Subcutaneous abdominal adipose tissue (tissue), 5 donors: Measurements from ENCODE around the gene LUC7L3.
"Not testable (repeated sequence)": the region's sequence is repeated elsewhere in the genome, so short reads cannot be mapped to it uniquely, and the experiment has no call there.

Experiments
- H3K27ac ChIP-seq: one replicate; pipeline ENCODE4 v1.7.0; 2013; ENCODE audit warnings: low read depth, mild to moderate bottlenecking, inconsistent platforms, low read length, moderate library complexity
- H3K27me3 ChIP-seq, 5 donors: one replicate each; pipeline ENCODE4 v1.7.0; 2013; ENCODE audit warnings: low read length in 5 of 5, inconsistent platforms in 1 of 5; ENCODE audit not compliant: control insufficient read depth in 5 of 5, insufficient read depth in 4 of 5
- H3K36me3 ChIP-seq, 5 donors: one replicate each; pipeline ENCODE4 v1.7.0; 2013; ENCODE audit warnings: low read length in 5 of 5; ENCODE audit not compliant: control insufficient read depth in 5 of 5, insufficient read depth in 5 of 5
- H3K4me1 ChIP-seq, 5 donors: one replicate each; pipeline ENCODE4 v1.7.0; 2013; ENCODE audit warnings: low read length in 5 of 5, mild to moderate bottlenecking in 3 of 5, moderate library complexity in 1 of 5; ENCODE audit not compliant: control insufficient read depth in 5 of 5, insufficient read depth in 5 of 5
- H3K4me3 ChIP-seq, 5 donors: one replicate each; pipeline ENCODE4 v1.7.0; 2013; ENCODE audit warnings: low read length in 5 of 5, low read depth in 1 of 5
- H3K9ac ChIP-seq, 5 donors: one replicate each; pipeline ENCODE4 v1.7.0; 2013; ENCODE audit warnings: low read length in 5 of 5, mild to moderate bottlenecking in 4 of 5, moderate library complexity in 3 of 5
- H3K9me3 ChIP-seq, 5 donors: one replicate each; pipeline ENCODE4 v1.7.0; 2013; ENCODE audit warnings: low read length in 5 of 5; ENCODE audit not compliant: control insufficient read depth in 5 of 5
- donor health status: healthy.
- donor health status: healthy.
- donor health status: healthy.
- donor health status: healthy.
- donor health status: healthy.

The LUC7L3 gene

DNA sequence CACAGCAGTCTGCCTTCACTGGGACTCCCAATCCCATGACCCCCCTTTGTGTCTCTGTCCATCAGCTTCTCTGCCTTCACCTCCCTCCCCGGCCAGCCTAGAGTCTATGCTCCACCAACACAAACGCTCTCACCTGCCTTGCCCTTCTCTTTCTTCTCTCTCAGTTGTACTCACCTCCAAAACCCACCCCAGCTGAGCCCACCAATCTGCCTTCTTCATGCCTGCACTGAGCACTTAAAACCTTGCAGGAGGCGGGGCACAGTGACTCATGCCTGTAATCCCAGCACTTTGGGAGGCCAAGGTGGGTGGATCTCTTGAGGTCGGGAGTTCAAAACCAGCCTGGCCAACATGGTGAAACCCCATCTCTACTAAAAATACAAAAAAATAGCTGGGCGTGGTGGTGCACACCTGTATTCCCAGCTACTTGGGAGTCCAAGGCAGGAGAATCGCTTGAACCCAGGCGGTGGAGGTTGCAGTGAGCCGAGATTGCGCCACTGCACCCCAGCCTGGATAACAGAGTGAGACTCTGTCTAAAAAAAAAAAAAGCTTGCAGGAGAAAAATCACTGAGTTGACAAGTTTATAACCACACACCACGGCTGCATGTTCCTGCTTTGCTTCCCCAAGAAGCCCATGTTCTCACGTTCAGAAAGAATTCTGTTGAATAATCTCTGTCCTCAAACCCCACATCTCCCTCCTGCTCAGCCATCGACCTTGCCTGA is 38.7 kb upstream of the LUC7L3 start:
- not testable (repeated sequence) for H3K36me3 ChIP-seq, H3K27me3 ChIP-seq, H3K9ac ChIP-seq, H3K27ac ChIP-seq, H3K9me3 ChIP-seq
- Histone ChIP-seq H3K4me1 (peaks cover 0 to 13% (median 9%) of the 10 kb centered on the region in 5 donors), H3K4me3 (peak overlapping the region in 2 of 5 donors; percentile 28 to 47)

DNA sequence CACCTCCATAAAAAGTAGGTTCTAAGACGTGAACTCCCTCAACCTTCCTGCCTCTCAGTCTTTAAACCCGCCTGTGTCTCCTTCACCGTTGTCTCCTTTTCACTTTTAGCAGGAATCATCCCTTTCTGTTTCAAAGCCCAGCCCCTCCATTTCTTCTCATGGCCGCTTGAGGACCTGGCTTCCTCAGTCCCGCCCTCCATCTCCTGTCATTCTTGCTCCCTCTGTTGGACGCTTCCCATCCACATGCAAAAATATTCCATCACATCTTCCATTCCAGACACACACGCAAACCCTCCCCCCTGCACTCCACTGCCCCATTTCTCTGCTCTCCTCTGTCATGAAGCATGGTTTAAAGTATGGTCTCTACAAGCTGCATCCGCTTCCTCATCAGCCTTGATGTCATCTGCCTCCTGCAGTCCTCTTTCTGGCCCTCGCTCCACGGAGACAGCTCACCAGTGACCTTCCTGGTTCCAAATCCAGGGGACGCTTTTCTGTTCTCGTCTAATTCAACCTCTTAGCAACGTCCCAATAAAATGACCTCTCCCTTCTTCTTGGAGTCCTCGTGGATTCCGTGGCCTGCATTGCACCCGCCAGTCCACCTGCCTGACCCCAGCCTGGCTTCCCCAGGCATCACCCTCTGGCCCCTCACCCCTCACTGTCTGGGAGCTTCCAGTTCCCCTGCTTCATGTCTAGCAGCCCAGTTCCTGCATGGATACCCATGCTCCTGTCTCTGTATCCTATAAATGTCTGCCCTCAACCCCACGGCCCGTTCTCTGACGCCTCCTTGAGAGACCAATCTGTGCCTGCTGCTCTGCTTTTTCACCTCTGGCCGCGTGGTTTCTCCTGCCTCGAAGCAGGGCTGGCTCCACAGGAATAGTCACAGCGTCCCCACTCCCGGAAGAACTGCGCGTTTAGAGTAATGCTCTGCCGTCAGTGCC is 37.9 kb upstream of the LUC7L3 start:
- Histone ChIP-seq H3K9me3 (no peaks in the 10 kb centered on the region), H3K27ac (no peak overlapping the region), H3K27me3 (no peaks in the 10 kb centered on the region), H3K36me3 (no peaks in the 10 kb centered on the region), H3K9ac (no peak overlapping the region), H3K4me3 (peak overlapping the region in 2 of 5 donors; percentile 28 to 47), H3K4me1 (peaks cover 0 to 16% (median 9%) of the 10 kb centered on the region in 5 donors)

DNA sequence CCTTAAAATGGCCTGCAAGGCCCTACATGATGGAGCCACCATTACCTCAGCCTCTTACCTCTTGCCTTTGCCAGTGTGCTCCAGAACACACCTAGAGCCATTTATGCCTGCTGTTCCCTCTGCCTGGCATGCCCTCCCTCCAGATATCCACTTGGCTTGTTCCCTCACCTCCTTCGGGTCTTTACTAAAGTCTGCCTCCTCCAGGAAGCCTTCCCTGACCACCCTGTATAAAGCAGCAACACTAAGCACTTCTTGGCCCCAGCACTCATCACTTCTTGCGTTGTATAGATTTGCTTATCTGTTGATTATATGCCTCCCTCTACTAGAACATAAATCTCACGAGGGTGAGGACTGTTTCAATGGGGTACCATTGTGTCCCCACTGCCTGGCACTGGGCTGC is 37.0 kb upstream of the LUC7L3 start:
- H3K27ac ChIP-seq, result no peak overlapping the region
- H3K4me1 ChIP-seq, result peaks cover 0 to 25% (median 14%) of the 10 kb centered on the region in 5 donors

DNA sequence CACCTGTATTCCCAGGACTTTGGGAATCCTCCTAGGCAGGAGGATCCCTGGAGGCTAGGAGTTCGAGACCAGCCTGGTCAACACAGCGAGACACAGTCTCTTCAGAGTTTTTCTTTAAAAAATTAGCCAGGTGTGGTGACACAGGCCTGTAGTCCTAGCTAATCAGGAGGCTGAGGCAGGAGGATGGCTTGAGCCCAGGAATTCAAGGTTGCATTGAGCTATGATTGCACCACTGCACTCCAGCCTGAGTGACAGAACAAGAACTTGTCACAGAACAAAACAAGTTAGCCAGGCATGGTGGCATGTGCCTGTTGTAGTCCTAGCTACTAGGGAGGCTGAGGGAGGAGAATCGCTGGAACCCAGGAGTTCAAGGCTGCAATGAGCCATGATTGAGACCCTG is 36.5 kb upstream of the LUC7L3 start:
- Histone ChIP-seq H3K4me3 (no peak overlapping the region), H3K27ac (no peak overlapping the region), H3K9ac (no peak overlapping the region), H3K36me3 (no peaks in the 10 kb centered on the region), H3K4me1 (peaks cover 0 to 28% (median 16%) of the 10 kb centered on the region in 5 donors), H3K27me3 (no peaks in the 10 kb centered on the region), H3K9me3 (no peaks in the 10 kb centered on the region)

More for the DNA sequence above, 37.0 kb upstream of the LUC7L3 start:
- Histone ChIP-seq H3K9me3 (no peaks in the 10 kb centered on the region), H3K4me3 (no peak overlapping the region), H3K36me3 (no peaks in the 10 kb centered on the region), H3K9ac (no peak overlapping the region), H3K27me3 (no peaks in the 10 kb centered on the region)

DNA sequence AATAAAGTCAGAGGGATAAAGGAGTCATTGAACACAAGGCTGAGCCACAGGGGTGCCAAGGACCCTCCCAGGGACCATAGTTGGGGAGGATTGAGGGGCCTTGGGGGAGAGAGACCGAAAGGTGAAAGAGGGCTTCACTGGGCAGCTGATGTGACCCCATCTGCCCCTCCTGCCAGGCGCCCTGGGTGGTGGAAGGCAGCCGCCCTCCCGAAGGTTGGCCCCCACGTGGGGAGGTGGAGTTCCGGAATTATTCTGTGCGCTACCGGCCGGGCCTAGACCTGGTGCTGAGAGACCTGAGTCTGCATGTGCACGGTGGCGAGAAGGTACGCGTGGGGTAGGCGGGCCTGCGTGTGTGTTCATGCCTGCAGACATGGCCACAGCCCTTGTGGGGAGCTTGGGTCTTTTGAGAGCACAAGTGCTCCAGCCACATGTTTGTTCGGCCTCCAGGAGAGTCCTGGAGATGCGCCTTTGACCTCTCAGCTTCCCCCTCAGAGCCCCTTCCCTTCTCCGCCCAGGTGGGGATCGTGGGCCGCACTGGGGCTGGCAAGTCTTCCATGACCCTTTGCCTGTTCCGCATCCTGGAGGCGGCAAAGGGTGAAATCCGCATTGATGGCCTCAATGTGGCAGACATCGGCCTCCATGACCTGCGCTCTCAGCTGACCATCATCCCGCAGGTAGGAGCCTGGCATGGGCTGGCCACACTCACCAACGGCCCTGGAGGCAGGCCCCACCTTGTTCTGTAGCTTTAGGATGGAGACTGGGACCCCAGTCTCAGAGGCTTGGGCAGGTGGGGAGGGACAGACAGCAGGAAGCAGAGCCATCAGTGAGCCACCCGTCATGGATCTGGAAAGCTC is 35.7 kb upstream of the LUC7L3 start:
- Histone ChIP-seq H3K4me3 (no peak overlapping the region), H3K27ac (no peak overlapping the region), H3K9me3 (no peaks in the 10 kb centered on the region), H3K4me1 (peaks cover 0 to 28% (median 16%) of the 10 kb centered on the region in 5 donors), H3K36me3 (no peaks in the 10 kb centered on the region), H3K9ac (no peak overlapping the region), H3K27me3 (no peaks in the 10 kb centered on the region)

DNA sequence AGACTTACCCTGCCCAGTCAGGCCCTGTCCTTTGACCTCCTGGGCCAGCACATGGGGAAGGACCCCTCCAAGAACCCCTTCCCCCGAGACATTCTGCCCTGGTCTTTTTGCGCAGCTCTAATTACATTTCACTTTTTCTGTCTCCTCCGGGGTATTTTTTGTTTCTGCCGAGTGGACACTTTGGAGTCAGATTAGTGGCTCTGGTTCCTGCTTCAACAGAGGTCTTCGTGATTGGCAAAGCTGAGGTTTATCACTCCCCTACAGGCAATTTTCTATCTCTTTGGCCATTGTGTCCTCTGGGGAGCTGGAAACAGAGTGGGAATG is 35.2 kb upstream of the LUC7L3 start:
- H3K9me3 ChIP-seq, result no peaks in the 10 kb centered on the region
- H3K4me1 ChIP-seq, result peaks cover 0 to 28% (median 16%) of the 10 kb centered on the region in 5 donors
- no peak overlapping the region for H3K27ac ChIP-seq
- H3K36me3 ChIP-seq, result no peaks in the 10 kb centered on the region
- no peaks in the 10 kb centered on the region for H3K27me3 ChIP-seq
- H3K4me3 ChIP-seq, result no peak overlapping the region
- no peak overlapping the region for H3K9ac ChIP-seq

DNA sequence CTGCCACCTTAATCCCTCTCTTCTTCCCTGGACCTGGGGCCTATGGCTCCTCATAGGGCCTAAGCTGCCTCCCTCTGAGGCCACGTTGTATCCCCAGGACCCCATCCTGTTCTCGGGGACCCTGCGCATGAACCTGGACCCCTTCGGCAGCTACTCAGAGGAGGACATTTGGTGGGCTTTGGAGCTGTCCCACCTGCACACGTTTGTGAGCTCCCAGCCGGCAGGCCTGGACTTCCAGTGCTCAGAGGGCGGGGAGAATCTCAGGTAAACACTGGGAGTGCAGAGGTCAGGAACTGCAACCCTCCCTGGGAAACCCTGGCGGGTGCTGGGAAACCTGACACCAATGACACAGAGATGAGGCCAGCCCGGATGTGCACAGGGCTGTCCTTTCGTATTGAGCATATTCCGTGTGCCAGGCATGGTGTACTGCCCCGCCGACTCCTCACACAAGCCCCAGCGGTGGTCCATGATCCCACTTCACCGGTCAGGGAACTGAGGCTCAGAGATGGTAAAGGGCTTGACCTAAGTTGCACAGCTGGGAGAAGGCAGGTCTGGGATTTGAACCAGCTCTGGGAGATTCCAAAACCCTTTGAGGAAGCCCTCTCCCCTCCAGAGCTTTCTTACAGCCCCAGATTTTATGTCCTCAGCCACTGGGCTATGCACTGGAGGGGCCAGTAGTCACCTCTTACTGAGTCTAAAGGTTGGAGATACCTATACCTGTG is 34.6 kb upstream of the LUC7L3 start:
- H3K27ac ChIP-seq, result no peak overlapping the region
- no peak overlapping the region for H3K4me3 ChIP-seq
- no peaks in the 10 kb centered on the region for H3K36me3 ChIP-seq
- H3K9ac ChIP-seq, result no peak overlapping the region
- H3K4me1 ChIP-seq, result peaks cover 0 to 28% (median 16%) of the 10 kb centered on the region in 5 donors
- no peaks in the 10 kb centered on the region for H3K27me3 ChIP-seq
- H3K9me3 ChIP-seq, result no peaks in the 10 kb centered on the region

DNA sequence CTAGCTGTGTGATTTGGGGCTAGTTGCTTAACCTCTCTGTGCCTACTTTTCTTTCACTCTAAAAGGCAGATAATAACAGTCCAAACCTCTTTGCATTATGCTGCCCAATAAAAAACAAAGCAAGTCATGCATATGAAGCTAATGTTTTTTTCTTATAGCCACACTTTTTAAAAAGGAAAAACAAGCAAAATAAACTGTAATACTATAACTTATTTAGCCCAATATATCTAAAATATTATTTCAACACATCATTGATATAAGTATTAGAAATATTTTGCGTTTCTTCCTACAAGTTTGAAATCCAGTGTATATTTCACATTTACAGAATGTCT is 34.1 kb upstream of the LUC7L3 start:
- Histone ChIP-seq H3K9me3 (no peaks in the 10 kb centered on the region), H3K27me3 (no peaks in the 10 kb centered on the region), H3K4me1 (peaks cover 0 to 28% (median 16%) of the 10 kb centered on the region in 5 donors), H3K27ac (no peak overlapping the region), H3K4me3 (no peak overlapping the region), H3K9ac (no peak overlapping the region), H3K36me3 (no peaks in the 10 kb centered on the region)

DNA sequence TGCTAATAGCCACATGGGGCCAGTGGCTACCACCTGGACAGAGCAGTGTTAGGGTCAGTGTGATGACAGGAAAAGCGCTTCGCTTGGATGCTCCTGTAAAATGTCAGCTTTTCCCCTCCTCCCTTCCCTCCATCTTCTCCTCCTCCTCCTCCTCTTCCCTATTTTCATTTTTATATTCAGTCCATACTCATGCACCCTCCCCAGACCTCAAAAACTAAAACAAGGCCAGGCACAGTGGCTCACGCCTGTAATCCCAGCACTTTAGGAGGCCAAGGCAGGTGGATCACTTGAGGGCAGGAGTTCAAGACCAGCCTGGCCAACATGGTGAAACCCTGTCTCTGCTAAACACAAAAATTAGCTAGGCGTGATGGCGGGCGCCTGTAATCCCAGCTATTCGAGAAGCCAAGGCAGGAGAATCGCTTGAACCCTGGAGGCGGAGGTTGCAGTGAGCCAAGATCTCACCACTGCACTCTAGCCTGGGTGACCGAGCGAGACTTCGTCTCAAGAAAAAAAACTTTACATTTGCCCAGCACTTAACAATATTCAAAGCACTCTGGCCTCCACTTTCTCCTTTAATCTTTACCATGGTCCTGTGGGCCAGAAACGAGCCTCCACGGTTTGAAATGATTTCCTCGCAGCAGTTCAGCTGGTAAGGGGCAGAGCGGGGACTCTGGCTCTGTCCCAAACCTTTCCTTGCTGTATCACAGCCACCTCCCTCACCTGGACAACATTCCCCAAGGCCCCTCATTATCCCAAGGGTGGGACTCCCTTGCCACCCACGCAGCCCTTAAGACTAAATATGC is 33.5 kb upstream of the LUC7L3 start:
- no peak overlapping the region for H3K9ac ChIP-seq
- no peak overlapping the region for H3K4me3 ChIP-seq

More for the DNA sequence above, 33.5 kb upstream of the LUC7L3 start:
- Histone ChIP-seq H3K4me1 (peaks cover 0 to 24% (median 18%) of the 10 kb centered on the region in 5 donors), H3K27ac (no peak overlapping the region), H3K27me3 (no peaks in the 10 kb centered on the region), H3K9me3 (no peaks in the 10 kb centered on the region), H3K36me3 (no peaks in the 10 kb centered on the region)
